ENCODE data around the gene KRTAP5-9. TPM values are rescaled to one million over a fixed set of nuclear protein-coding genes. Genes with fewer than 3 reads are reported as not detected.
"Not testable (repeated sequence)": the region's sequence is repeated elsewhere in the genome, so short reads cannot be mapped to it uniquely, and the experiment has no call there.

The KRTAP5-9 gene
- polyA plus RNA-seq, 6 donors from 2014 or later = 0.27 TPM; not detected in 5

DNA sequence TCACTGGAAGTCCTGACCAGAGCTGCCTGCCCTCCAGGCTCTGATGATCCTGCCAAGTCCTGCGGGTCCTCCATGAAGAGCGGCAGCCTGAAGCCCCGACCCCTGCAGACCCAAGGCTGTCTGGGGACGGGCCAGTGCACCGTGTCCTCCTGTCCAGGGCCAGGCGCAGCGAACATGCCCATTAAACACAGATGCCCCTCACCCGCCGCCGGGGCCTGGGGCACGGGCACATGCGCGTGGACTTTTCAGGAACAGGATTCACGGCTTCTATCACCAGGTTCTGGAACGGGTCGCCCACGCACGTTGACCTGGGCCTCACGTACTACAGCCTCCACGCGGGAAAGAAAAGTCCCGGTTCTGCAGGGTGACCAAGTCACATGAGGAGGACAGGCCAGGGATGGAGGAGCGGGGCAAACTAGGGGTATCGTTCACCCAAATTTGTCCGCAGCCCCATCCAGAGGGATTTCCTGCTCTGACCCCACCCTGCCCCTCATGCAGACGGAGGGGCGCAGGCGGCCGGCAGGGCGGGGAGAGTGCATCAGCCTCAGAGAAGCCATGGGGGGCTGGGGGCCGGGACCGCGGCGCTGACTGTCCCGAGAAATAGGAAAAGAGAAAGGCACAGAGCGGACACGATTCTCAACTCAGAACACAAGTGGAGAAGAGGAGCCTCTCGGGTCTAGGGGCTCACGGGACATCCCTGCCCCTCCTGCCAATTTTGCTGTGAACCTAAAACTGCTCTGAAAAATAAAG lies 23.1 kb downstream of the KRTAP5-9 start:
- not testable (repeated sequence) for H3K36me3 Mint-ChIP-seq; ATAC-seq (ENCODE audit: low read depth in 2 of 2); H3K27ac Mint-ChIP-seq; H3K4me3 Mint-ChIP-seq; H3K9me3 Mint-ChIP-seq; DNase-seq; H3K4me1 Mint-ChIP-seq
- H3K27me3 Mint-ChIP-seq = peaks cover 20 to 23% (median 22%) of the 10 kb centered on the region in 3 donors

DNA sequence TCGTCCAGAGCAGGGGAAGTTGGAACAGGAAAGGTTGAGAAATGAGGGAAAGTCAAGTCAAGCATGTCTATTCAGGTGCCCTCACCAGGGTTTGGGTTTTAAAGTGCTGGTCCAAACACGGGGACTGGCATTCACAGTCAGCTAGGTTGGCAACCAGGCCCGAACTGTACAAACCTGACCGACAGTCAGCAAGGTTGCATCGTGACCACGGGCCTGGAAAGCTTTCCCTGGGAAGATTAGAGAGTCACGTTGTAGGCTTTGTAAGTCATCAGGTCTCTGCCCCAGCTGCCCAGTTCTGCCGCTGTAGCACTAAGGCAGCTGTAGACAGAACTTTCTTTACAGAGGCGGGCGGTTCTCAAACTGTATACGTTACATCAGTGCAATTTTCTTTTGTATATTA lies 24.6 kb downstream of the KRTAP5-9 start:
- Mint-ChIP-seq H3K27me3 (peaks cover 13 to 17% (median 17%) of the 10 kb centered on the region in 3 donors), H3K4me3 (no peak overlapping the region), H3K9me3 (no peaks in the 10 kb centered on the region), H3K36me3 (no peaks in the 10 kb centered on the region), H3K4me1 (no peaks in the 10 kb centered on the region), H3K27ac (no peak overlapping the region)
- ATAC-seq (ENCODE audit: low read depth in 2 of 2) = no peak
- no peak for DNase-seq

DNA sequence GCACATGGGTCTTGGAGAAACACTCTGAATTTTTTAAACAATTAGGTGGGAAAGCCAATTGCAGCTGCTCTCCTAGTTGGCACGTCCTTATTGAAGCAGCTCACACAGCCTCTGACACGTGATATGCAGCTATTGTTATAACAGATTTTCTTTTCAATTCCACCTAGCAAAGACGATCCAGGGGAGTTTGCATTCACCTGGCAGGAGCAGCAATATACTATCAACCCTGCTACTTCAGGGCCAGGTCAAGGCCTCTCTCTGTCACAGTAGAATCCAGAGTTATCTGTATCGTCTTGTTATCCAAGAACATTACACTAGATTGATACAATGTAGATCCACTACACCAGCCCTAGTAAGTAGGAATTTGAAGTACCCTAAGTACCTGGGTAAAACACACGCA lies 26.2 kb downstream of the KRTAP5-9 start:
- H3K27ac Mint-ChIP-seq = no peak overlapping the region
- H3K36me3 Mint-ChIP-seq = no peaks in the 10 kb centered on the region
- H3K9me3 Mint-ChIP-seq = no peaks in the 10 kb centered on the region
- no peak for DNase-seq
- H3K27me3 Mint-ChIP-seq = peaks cover 13 to 17% (median 17%) of the 10 kb centered on the region in 3 donors
- no peaks in the 10 kb centered on the region for H3K4me1 Mint-ChIP-seq
- ATAC-seq (ENCODE audit: low read depth in 2 of 2) = no peak
- H3K4me3 Mint-ChIP-seq = no peak overlapping the region

DNA sequence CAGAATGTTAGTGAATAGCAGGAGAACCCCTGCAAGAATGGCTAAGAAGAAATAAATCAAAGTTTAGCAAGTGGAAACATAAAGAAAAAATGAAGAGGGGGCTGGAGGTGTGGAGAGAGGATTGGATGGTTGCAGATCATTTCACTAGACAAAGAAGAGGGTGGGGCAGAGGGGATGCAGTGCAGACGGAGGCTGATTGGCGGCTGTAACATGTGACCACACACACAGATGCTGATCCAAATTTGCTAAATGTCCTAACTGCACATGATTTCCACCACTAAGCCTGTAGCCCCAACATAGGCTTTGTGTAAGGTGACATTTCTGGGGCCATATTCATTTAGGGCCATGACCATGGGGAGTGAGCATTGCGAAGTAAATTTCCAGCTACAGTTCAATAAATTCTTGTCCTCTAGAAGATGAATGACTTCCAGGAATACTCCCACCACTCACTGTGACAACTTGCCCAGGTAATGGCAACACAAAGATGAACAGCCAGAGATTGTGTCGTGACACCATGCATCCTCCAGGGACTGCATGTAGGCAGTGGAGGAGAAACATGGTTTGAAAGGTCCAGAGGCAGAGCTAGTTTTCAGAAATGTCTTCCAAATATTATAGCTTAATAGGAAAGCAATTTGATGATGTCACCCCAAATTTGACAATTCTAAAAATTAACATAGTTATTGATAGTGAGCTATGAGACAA lies 27.7 kb downstream of the KRTAP5-9 start:
- H3K27me3 Mint-ChIP-seq = peaks cover 12 to 18% (median 13%) of the 10 kb centered on the region in 3 donors
- ATAC-seq (ENCODE audit: low read depth in 2 of 2) (no peak), DNase-seq (no peak)
- no peaks in the 10 kb centered on the region for H3K36me3 Mint-ChIP-seq
- H3K27ac Mint-ChIP-seq = no peak overlapping the region
- H3K4me1 Mint-ChIP-seq = no peaks in the 10 kb centered on the region
- no peak overlapping the region for H3K4me3 Mint-ChIP-seq
- no peaks in the 10 kb centered on the region for H3K9me3 Mint-ChIP-seq

DNA sequence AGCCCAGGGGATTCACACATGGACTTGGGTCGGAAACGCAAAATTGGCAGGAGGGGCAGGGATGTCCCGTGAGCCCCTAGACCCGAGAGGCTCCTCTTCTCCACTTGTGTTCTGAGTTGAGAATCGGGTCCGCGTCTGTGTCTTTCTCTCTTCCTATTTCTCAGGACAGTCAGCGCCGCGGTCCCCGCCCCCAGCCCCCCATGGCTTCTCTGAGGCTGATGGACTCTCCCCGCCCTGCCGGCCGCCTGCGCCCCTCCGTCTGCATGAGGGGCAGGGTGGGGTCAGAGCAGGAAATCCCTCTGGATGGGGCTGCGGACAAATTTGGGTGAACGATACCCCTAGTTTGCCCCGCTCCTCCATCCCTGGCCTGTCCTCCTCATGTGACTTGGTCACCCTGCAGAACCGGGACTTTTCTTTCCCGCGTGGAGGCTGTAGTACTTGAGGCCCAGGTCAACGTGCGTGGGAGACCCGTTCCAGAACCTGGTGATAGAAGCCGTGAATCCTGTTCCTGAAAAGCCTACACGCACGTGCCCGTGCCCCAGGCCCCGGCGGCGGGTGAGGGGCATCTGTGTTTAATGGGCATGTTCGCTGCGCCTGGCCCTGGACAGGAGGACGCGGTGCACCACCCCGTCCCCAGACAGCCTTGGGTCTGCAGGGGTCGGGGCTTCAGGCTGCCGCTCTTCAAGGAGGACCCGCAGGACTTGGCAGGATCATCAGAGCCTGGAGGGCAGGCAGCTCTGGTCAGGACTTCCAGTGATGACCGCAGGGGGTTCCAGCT lies 28.7 kb downstream of the KRTAP5-9 start:
- H3K27ac Mint-ChIP-seq; H3K4me1 Mint-ChIP-seq; H3K36me3 Mint-ChIP-seq; ATAC-seq (ENCODE audit: low read depth in 2 of 2); H3K9me3 Mint-ChIP-seq; H3K4me3 Mint-ChIP-seq; DNase-seq: not testable (repeated sequence)
- peaks cover 15 to 27% (median 18%) of the 10 kb centered on the region in 3 donors for H3K27me3 Mint-ChIP-seq

DNA sequence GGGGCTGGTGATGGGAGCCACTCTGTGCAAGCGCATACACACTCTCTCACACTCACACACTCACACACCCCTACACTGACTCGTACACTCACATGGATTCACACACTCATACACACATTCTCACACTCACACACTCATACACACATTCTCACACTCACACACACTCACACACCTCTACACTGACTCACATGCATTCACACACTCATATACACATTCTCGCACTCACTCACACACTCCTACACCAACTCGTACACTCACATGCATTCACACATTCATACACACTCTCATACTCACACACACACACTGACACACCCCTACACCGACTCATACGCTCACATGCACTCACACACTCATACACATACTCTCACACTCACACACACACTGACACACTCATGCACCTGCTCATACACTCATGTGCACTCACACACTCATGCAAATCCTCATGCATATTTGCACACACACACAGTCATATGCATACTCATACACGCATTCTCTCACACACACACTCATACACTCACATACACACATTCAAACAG lies 29.3 kb downstream of the KRTAP5-9 start:
- no peak overlapping the region for H3K4me3 Mint-ChIP-seq
- no peak overlapping the region for H3K27ac Mint-ChIP-seq
- no peaks in the 10 kb centered on the region for H3K4me1 Mint-ChIP-seq
- ATAC-seq (ENCODE audit: low read depth in 2 of 2) = no peak
- no peak for DNase-seq
- H3K27me3 Mint-ChIP-seq = peaks cover 15 to 28% (median 19%) of the 10 kb centered on the region in 3 donors
- no peaks in the 10 kb centered on the region for H3K36me3 Mint-ChIP-seq
- H3K9me3 Mint-ChIP-seq = no peaks in the 10 kb centered on the region

DNA sequence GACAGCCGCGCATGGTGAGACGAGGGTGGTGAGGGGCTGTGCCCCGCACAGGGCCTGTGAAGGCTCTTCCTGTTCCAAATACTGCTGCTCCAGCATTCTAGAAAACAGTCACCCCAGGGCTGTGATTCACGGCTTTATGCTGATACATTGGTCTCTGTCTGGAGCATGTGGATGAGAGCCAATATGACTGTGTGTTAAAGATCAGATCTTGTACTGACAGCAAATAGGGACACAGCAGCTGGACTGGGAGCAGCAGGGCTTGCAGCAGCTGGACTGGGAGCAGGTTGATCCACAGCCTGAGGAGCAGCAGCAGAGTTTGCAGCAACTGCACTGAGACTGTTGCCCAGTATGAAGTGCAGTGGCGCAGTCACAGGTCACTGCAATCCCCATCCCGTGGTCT lies 31.3 kb downstream of the KRTAP5-9 start:
- H3K4me1 Mint-ChIP-seq; DNase-seq; ATAC-seq (ENCODE audit: low read depth in 2 of 2); H3K9me3 Mint-ChIP-seq; H3K27ac Mint-ChIP-seq; H3K36me3 Mint-ChIP-seq; H3K4me3 Mint-ChIP-seq: not testable (repeated sequence)
- H3K27me3 Mint-ChIP-seq = peaks cover 24 to 37% (median 32%) of the 10 kb centered on the region in 3 donors

DNA sequence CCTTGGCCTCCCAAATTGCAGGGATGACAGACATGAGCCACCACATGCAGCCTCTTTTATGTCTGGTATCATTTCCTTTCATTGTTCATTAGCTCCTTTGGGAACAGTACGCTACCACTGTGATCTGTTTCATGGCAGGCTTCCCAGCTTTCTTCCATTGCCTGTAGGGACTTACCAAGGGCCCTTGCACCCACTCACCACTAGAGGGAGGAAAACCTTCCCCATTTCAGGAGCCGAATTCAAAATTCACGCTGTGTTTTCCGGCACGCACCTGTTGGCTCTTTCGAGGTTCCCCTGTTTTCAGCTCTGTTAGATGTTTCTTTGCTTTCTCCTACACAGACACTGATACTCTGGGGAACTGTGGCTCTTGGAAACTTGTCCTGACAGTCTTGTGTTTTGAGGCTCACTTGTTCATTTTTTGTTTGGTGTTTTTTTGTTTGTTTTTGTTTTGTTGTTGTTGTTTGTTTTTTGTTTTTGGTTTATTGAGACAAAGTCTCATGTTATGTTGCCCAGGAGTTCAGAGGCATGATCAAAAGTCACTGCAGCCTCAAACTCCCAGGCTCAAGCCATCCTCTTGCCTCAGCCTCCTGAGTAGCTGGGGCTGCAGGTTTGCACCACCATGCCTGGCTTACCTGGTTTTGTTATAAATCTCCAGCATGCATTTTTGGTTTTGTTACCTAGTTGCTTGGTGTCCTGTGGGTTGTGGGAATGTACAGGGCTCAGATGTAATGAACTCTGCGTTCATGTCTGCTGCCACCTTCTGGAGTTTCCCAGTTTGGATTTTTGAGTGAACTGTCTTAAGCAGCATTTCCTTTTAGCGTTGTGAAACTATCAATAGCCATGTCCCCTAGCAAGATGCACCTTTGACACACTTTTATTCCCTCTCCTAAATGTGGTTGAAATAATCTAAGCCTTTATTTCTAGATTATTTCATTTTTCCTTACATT lies 32.1 kb downstream of the KRTAP5-9 start:
- Mint-ChIP-seq H3K36me3 (no peaks in the 10 kb centered on the region), H3K9me3 (no peaks in the 10 kb centered on the region), H3K27me3 (peaks cover 30 to 45% (median 39%) of the 10 kb centered on the region in 3 donors), H3K4me1 (no peaks in the 10 kb centered on the region), H3K4me3 (peak overlapping the region in 1 of 8 donors; percentile 71), H3K27ac (peak overlapping the region in 1 of 6 donors; percentile 73)
- no peak for ATAC-seq (ENCODE audit: low read depth in 2 of 2)
- peak; percentile 7 for DNase-seq

DNA sequence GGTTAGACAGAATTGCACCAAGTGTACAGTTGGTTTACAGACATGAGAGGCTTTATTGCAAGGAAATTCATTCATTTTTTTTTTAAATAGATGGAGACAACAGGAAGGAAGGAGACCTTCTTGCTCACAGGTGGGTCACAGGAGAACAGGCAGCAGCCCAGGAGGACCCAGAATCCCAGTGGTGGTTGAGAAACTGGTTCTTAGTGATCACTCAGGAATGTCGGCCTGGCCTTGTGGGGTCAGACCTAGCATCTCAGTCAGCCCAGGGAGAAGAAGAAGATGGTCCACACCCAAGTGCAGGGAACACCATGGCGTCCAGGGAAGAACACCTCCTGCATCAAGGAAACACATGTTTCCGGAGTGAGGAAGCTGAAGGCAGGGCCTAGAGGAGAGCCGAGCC lies 33.6 kb downstream of the KRTAP5-9 start:
- no peak overlapping the region for H3K4me3 Mint-ChIP-seq
- H3K9me3 Mint-ChIP-seq = no peaks in the 10 kb centered on the region
- H3K27me3 Mint-ChIP-seq = peaks cover 22 to 48% (median 41%) of the 10 kb centered on the region in 3 donors
- peak overlapping the region in 1 of 6 donors; percentile 9 for H3K27ac Mint-ChIP-seq
- DNase-seq (no peak), ATAC-seq (ENCODE audit: low read depth in 2 of 2) (no peak)
- no peaks in the 10 kb centered on the region for H3K4me1 Mint-ChIP-seq
- no peaks in the 10 kb centered on the region for H3K36me3 Mint-ChIP-seq

DNA sequence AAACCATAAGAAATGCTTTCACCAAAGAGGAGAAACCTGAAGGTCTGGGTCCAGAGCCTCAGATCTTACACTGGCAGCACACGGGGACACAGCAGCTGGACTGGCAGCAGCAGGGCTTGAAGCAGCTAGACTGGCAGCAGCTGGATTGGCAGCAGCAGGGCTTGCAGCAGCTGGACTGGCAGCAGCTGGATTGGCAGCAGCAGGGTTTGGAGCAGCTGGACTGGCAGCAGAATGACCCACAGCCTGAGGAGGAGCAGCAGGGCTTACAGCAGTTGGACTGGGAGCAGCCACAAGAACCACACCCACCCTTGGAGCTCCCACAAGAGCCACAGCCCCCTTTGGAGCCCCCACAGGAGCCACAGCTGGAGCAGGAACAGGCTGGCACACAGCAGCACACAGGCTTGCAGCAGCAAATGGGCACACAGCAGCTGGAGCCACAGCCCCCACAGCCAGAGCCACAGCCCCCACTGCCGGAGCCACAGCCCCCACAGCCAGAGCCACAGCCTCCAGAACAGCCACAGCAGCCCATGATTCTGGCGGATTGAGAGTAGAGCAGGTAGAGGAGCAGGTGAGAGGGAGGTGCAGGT lies 34.2 kb downstream of the KRTAP5-9 start, which contains the start of gene KRTAP5-11:
Gene KRTAP5-11 (minus strand): TSS at position 567 of the 587 bp plus-strand sequence. CDS start 38 bp downstream, at position 529.
- DNase-seq = no peak
- Mint-ChIP-seq H3K9me3 (no peaks in the 10 kb centered on the region), H3K4me3 (no peak within 1 kb of the TSS), H3K4me1 (no peaks in the 10 kb centered on the region), H3K27me3 (peaks cover 22 to 48% (median 41%) of the 10 kb centered on the region in 3 donors), H3K36me3 (no peaks in the 10 kb centered on the region), H3K27ac (peak within 1 kb of the TSS in 1 of 6 donors; percentile 9)
- ATAC-seq (ENCODE audit: low read depth in 2 of 2) = no peak

DNA sequence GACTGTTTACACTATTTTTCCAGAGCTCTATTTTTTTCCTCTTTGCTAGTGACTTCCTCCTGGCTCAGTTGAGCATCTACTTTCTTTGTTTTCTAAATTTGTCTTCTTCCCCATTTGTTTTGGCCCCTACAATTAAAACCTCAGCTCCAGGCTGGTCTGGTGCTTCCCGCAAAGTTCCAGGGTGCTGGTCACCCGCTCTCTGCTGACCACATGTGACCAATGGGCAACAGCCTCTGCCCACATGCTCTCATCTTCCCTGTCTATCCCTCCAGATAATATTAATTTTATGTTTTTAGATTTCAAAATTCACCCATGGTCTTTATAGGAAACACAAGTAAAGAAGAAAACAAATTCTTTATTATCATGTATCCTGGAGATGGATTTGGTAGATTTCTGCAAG lies 34.7 kb downstream of the KRTAP5-9 start:
- not testable (repeated sequence) for H3K27ac Mint-ChIP-seq; H3K9me3 Mint-ChIP-seq; ATAC-seq (ENCODE audit: low read depth in 2 of 2)

DNA sequence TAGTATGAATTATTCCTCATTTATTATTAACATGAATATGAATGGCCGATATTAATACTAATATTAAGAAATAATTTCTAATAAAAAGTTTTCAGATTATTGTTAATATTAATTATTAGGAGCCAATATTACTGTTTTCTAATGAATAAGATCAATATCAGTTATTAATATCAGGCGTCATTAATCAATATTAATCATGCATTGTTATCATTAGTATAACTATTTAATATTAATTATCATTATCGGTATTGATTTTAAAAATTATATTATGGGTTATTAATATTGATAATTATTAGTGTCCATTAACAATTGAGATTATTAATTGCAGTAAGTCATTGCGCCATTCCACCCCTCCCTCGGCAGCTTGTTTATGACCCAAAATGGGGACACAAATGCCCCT lies 37.5 kb downstream of the KRTAP5-9 start:
- not testable (repeated sequence) for H3K9me3 Mint-ChIP-seq; ATAC-seq (ENCODE audit: low read depth in 2 of 2); H3K27ac Mint-ChIP-seq; H3K36me3 Mint-ChIP-seq; DNase-seq; H3K4me3 Mint-ChIP-seq; H3K4me1 Mint-ChIP-seq
- H3K27me3 Mint-ChIP-seq = peaks cover 20 to 47% (median 42%) of the 10 kb centered on the region in 3 donors

More for the DNA sequence above, 34.7 kb downstream of the KRTAP5-9 start:
- H3K27me3 Mint-ChIP-seq = peaks cover 22 to 48% (median 41%) of the 10 kb centered on the region in 3 donors
- H3K4me1 Mint-ChIP-seq, H3K4me3 Mint-ChIP-seq, H3K36me3 Mint-ChIP-seq, DNase-seq: not testable (repeated sequence)
